Transverse colon (tissue), 4 donors: ENCODE data around the gene MYO7A. TPM values are rescaled to one million over a fixed set of nuclear protein-coding genes. Genes with fewer than 3 reads are reported as not detected.
A peak's percentile ranks its signal among the peaks of the same experiment; 100 is the strongest.

Experiments
- DNase-seq: peaks from one replicate; pipeline ENCODE4 v3.0.0-alpha.2; 2019
- H3K27ac ChIP-seq, 4 donors: fragments of 200-600 bp; sonication (generic); 2 replicates each; pipeline ENCODE4 v1.5.1; 2016 to 2018; ENCODE audit warnings: inconsistent platforms in 4 of 4
- H3K27me3 ChIP-seq: fragments of 200-600 bp; sonication (generic); 2 replicates; pipeline ENCODE4 v1.5.1; 2017; ENCODE audit warnings: inconsistent platforms
- H3K36me3 ChIP-seq, 4 donors: fragments of 200-600 bp; sonication (generic); 2 replicates each; pipeline ENCODE4 v1.5.1; 2017 to 2019; ENCODE audit warnings: inconsistent platforms in 4 of 4
- H3K4me1 ChIP-seq, 4 donors: fragments of 200-600 bp; sonication (generic); 2 replicates each; pipeline ENCODE4 v1.5.1; 2017 to 2020; ENCODE audit warnings: inconsistent platforms in 4 of 4
- H3K4me3 ChIP-seq, 4 donors: fragments of 200-600 bp; sonication (generic); 1 replicate in 1 of 4; 2 replicates in 3 of 4; pipeline versions ENCODE4 v1.5.1 to v1.6.1; 2017 to 2019; ENCODE audit warnings: inconsistent platforms in 4 of 4
- H3K9me3 ChIP-seq, 2 donors: fragments of 200-600 bp; sonication (generic); 2 replicates each; pipeline ENCODE4 v1.5.1; 2017 to 2019; ENCODE audit warnings: inconsistent platforms in 2 of 2
- EP300 ChIP-seq: sonication (generic); formaldehyde crosslinking; IDR thresholded peaks from one replicate; pipeline ENCODE4 v1.6.1; 2017; ENCODE audit warnings: antibody characterized with exemption, low read depth
- POLR2A ChIP-seq: fragments of 450-650 bp; IDR thresholded peaks from one replicate; pipeline ENCODE4 v1.6.1; 2016; ENCODE audit warnings: antibody characterized with exemption, mild to moderate bottlenecking, moderate library complexity
- POLR2AphosphoS5 ChIP-seq, 3 donors: sonication (generic); formaldehyde crosslinking; IDR thresholded peaks; one replicate each; pipeline ENCODE4 v1.6.1; 2016; ENCODE audit warnings: antibody characterized with exemption in 3 of 3
- whole genome bisulfite sequencing, 2 donors: methylation state at CpG; one replicate each; pipeline ENCODE4 v1.1.5; 2018; ENCODE audit warnings: low coverage in 1 of 2; 5-methylcytosine and 5-hydroxymethylcytosine counted together
- in situ Hi-C, 4 donors: fragments of 200-750 bp; cut with MboI; loops; one replicate each; pipeline versions ENCODE4 v1.15.0 to v1.15.1; 2017; ENCODE audit warnings: low sequenced_read_pairs in 3 of 4, low pct_ligation_motif_present in 1 of 4, low pct_unique_long_range_greater_than_20kb in 1 of 4
- intact Hi-C: fragments of 100-400 bp; cut with DNase I; formaldehyde crosslinking; loops from one replicate; pipeline ENCODE4 v1.15.1; 2023; ENCODE audit warnings: low total_unique reads
- total RNA-seq, 4 donors: library from RNA; depleted of rRNA; stranded (reverse); fragments of >200 nt; gene quantifications; one replicate each; pipeline ENCODE4 v1.1.0, GENCODE V29; 2016
- TF ChIP-seq, protein P1 (sequence below), 5 experiments: fragments of 200-600 bp in 3 of 5; fragments of 450-650 bp in 2 of 5; sonication (generic) in 3 of 5; IDR thresholded peaks; 1 replicate in 2 of 5; 2 replicates in 3 of 5; pipeline ENCODE4 v1.5.1; 2016 to 2017; ENCODE audit warnings: antibody characterized with exemption in 5 of 5, inconsistent platforms in 3 of 5, mild to moderate bottlenecking in 2 of 5, moderate library complexity in 1 of 5

The MYO7A gene
- total RNA-seq, 4 donors from 2014 or later: 4.6 to 11.2 (median 5.5) TPM

- H3K4me1 ChIP-seq: peaks cover 20 to 58% (median 38%) of the 10 kb centered on the region in 4 donors
- no peaks in the 10 kb centered on the region for H3K9me3 ChIP-seq
- H3K4me3 ChIP-seq: no peak overlapping the region
- no peaks in the 10 kb centered on the region for H3K27me3 ChIP-seq
- 69 to 86% methylated on average over 1 to 11 of the region's 11 CpGs for WGBS, 2 donors
- intact Hi-C loops: no loop called here
- in situ Hi-C loops: no loop called here
- peak overlapping the region in 2 of 4 donors; percentile 23 to 31 for H3K27ac ChIP-seq
- TF ChIP-seq POLR2A (no peak), POLR2AphosphoS5 (IDR thresholded peaks at IDR 0.05) (no peak), EP300 (no peak)
- TF ChIP-seq, protein P1, sequence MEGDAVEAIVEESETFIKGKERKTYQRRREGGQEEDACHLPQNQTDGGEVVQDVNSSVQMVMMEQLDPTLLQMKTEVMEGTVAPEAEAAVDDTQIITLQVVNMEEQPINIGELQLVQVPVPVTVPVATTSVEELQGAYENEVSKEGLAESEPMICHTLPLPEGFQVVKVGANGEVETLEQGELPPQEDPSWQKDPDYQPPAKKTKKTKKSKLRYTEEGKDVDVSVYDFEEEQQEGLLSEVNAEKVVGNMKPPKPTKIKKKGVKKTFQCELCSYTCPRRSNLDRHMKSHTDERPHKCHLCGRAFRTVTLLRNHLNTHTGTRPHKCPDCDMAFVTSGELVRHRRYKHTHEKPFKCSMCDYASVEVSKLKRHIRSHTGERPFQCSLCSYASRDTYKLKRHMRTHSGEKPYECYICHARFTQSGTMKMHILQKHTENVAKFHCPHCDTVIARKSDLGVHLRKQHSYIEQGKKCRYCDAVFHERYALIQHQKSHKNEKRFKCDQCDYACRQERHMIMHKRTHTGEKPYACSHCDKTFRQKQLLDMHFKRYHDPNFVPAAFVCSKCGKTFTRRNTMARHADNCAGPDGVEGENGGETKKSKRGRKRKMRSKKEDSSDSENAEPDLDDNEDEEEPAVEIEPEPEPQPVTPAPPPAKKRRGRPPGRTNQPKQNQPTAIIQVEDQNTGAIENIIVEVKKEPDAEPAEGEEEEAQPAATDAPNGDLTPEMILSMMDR (IDR thresholded peaks at IDR 0.05): no peak
- no peak for DNase-seq
- H3K36me3 ChIP-seq: peaks cover 0 to 6% (median 2%) of the 10 kb centered on the region in 4 donors
Measured at GRCh38 chr11:77109236-77110019, 18.6 kb upstream of the MYO7A start.

GRCh38 chr11:77110836-77111235, 17.2 kb upstream of the MYO7A start:
- Histone ChIP-seq H3K27me3 (no peaks in the 10 kb centered on the region), H3K4me1 (peaks cover 20 to 45% (median 30%) of the 10 kb centered on the region in 4 donors), H3K4me3 (no peak overlapping the region), H3K36me3 (peaks cover 0 to 7% (median 3%) of the 10 kb centered on the region in 4 donors), H3K9me3 (no peaks in the 10 kb centered on the region), H3K27ac (peak overlapping the region in 1 of 4 donors; percentile 37)
- intact Hi-C loops (no loop called here), in situ Hi-C loops (no loop called here)
- DNase-seq: no peak
- WGBS, 2 donors: 88% methylated on average over 4 of the region's 6 CpGs; no CpG with 5 or more reads in 1 of the 2 donors
- no peak for TF ChIP-seq POLR2A
- no peak for TF ChIP-seq POLR2AphosphoS5 (IDR thresholded peaks at IDR 0.05)
- TF ChIP-seq, protein P1 (IDR thresholded peaks at IDR 0.05): no peak
- TF ChIP-seq EP300: no peak

GRCh38 chr11:77111277-77111676, 16.8 kb upstream of the MYO7A start:
- Histone ChIP-seq H3K27ac (peak overlapping the region in 1 of 4 donors; percentile 37), H3K27me3 (no peaks in the 10 kb centered on the region), H3K4me1 (peaks cover 20 to 41% (median 26%) of the 10 kb centered on the region in 4 donors), H3K36me3 (peaks cover 0 to 7% (median 3%) of the 10 kb centered on the region in 4 donors), H3K4me3 (no peak overlapping the region), H3K9me3 (no peaks in the 10 kb centered on the region)
- TF ChIP-seq POLR2AphosphoS5 (IDR thresholded peaks at IDR 0.05): peak in 1 of 3 donors; percentile 5
- TF ChIP-seq POLR2A: no peak
- 58 to 67% methylated on average over 1 to 3 of the region's 3 CpGs for WGBS, 2 donors
- no peak for DNase-seq
- in situ Hi-C loops (no loop called here), intact Hi-C loops (no loop called here)

GRCh38 chr11:77111946-77112345, 16.1 kb upstream of the MYO7A start:
- TF ChIP-seq POLR2A: no peak
- no peak for TF ChIP-seq EP300
- in situ Hi-C loops: no loop called here
- Histone ChIP-seq H3K4me1 (peaks cover 20 to 34% (median 22%) of the 10 kb centered on the region in 4 donors), H3K27me3 (no peaks in the 10 kb centered on the region), H3K36me3 (peaks cover 0 to 7% (median 3%) of the 10 kb centered on the region in 4 donors), H3K27ac (no peak overlapping the region), H3K4me3 (no peak overlapping the region), H3K9me3 (no peaks in the 10 kb centered on the region)
- intact Hi-C loops: no loop called here
- no peak for DNase-seq
- WGBS, 2 donors: 88 to 100% methylated on average over 1 to 6 of the region's 6 CpGs

DNA sequence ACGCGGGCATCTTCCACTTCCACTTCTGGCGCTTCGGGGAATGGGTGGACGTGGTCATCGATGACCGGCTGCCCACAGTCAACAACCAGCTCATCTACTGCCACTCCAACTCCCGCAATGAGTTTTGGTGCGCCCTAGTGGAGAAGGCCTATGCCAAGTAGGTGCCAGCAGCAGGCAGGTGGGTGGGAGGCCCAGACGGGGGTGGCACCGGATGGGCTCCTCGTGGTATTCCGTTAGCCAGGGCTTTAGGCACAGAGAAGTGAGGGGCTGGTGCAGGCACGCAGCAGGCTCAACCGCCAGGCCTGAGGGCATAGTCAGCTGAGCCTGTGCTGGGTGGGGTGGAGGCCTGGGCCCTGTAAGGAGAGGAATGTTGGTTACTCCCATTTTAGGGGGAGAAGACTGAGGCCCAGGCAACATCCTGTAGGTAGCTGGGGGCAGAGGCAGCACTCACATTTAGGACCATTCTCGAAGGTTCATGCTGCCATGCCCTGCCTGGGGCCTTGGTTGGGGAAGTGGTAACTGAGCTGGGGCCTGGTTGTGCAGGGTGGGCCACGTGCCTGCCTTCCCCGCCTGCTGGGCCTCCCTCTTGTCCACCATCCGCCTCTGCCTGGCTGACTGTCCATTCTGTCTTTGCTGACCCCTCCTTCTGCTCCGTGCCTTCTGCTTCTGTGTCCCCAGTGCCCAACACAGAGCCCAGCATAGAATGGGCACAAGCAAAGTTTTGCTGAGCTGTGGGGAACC, 15.2 kb upstream of the MYO7A start:
- Histone ChIP-seq H3K9me3 (no peaks in the 10 kb centered on the region), H3K27ac (no peak overlapping the region), H3K36me3 (peaks cover 0 to 7% (median 3%) of the 10 kb centered on the region in 4 donors), H3K4me1 (peaks cover 11 to 25% (median 13%) of the 10 kb centered on the region in 4 donors), H3K27me3 (no peaks in the 10 kb centered on the region), H3K4me3 (no peak overlapping the region)
- intact Hi-C loops (no loop called here), in situ Hi-C loops (no loop called here)
- TF ChIP-seq POLR2AphosphoS5 (IDR thresholded peaks at IDR 0.05) (no peak), EP300 (no peak), POLR2A (no peak)
- TF ChIP-seq, protein P1 (IDR thresholded peaks at IDR 0.05): no peak
- WGBS, 2 donors: 90% methylated on average over 20 of the region's 20 CpGs; no CpG with 5 or more reads in 1 of the 2 donors
- DNase-seq: no peak
